Aorta (tissue), 5 donors: Measurements from ENCODE around the gene RPL12. TPM values are rescaled to one million over a fixed set of nuclear protein-coding genes. Genes with fewer than 3 reads are reported as not detected.

Experiments used
- ATAC-seq: fragments of 200-7000 bp; cut with Tn5 transposase; one replicate; pipeline ENCODE4 v1.9.1; 2022; ENCODE audit warnings: moderate library complexity; ENCODE audit not compliant: low FRiP score
- DNase-seq, 2 donors: peaks; one replicate each; pipeline ENCODE4 v3.0.0-alpha.2; 2020
- H3K27ac ChIP-seq, 2 donors: one replicate each; pipeline ENCODE4 v1.5.1; 2013; ENCODE audit warnings: low read length in 2 of 2, mild to moderate bottlenecking in 2 of 2, moderate library complexity in 2 of 2, control low read depth in 1 of 2, inconsistent platforms in 1 of 2, low read depth in 1 of 2
- H3K27me3 ChIP-seq, 2 donors: one replicate each; pipeline ENCODE4 v1.6.1; 2013; ENCODE audit warnings: control low read depth in 1 of 2, low read length in 1 of 2, mild to moderate bottlenecking in 1 of 2, moderate library complexity in 1 of 2; ENCODE audit not compliant: insufficient read depth in 2 of 2, control insufficient read depth in 1 of 2
- H3K36me3 ChIP-seq, 2 donors: one replicate each; pipeline ENCODE4 v1.6.1; 2013; ENCODE audit warnings: control low read depth in 1 of 2, low read length in 1 of 2, mild to moderate bottlenecking in 1 of 2; ENCODE audit not compliant: insufficient read depth in 2 of 2, control insufficient read depth in 1 of 2
- H3K4me1 ChIP-seq, 2 donors: one replicate each; pipeline ENCODE4 v1.6.1; 2013; ENCODE audit warnings: low read length in 2 of 2, control low read depth in 1 of 2, mild to moderate bottlenecking in 1 of 2, moderate library complexity in 1 of 2; ENCODE audit not compliant: insufficient read depth in 2 of 2, control insufficient read depth in 1 of 2
- H3K4me3 ChIP-seq, 2 donors: one replicate each; pipeline ENCODE4 v1.5.1; 2013; ENCODE audit warnings: low read length in 2 of 2, control low read depth in 1 of 2, mild to moderate bottlenecking in 1 of 2
- H3K9me3 ChIP-seq: one replicate; pipeline ENCODE4 v1.6.1; 2013; ENCODE audit warnings: mild to moderate bottlenecking, low read length; ENCODE audit not compliant: control insufficient read depth
- WGBS, 2 donors: extraction: QIAGEN DNeasy Blood & Tissue Kit; methylation state at CpG; one replicate each; pipeline ENCODE4 v1.1.7; 2013; 5-methylcytosine and 5-hydroxymethylcytosine counted together
- intact Hi-C, 2 donors: fragments of 100-400 bp; cut with DNase I; formaldehyde crosslinking; loops; one replicate each; pipeline versions ENCODE4 v1.14.2 to v1.15.0; 2022
- polyA plus RNA-seq, 2 donors: library from polyadenylated mRNA; stranded (reverse); fragments of 200-250 nt; gene quantifications; one replicate each; pipeline ENCODE4 v1.2.3, GENCODE V29; 2013
- total RNA-seq, 2 donors: library from RNA; stranded (reverse); fragmentation: NEBNext Ultra II Directional; extraction: Animal tissue kit (Norgen Biotek cat#: 25700); gene quantifications; one replicate each; pipeline ENCODE4 v1.2.1, GENCODE V29; 2021
- donor health status: healthy with polysubstance abuse.
- donor health status: Bipolar disorder and iron deficiency.
- donor health status: DM: no; HTN: no; CAD: no.
- donor health status: DM: no; HTN: no; CAD: no.
- donor health status: DM: yes; HTN: yes; CAD: no.

The RPL12 gene
- total and polyA plus RNA-seq, 4 donors, result 875 to 3,006 (median 1,920) TPM

GRCh38 chr9:127406799-127407491 lies 44.3 kb downstream of the RPL12 start:
- Histone ChIP-seq H3K36me3 (peaks cover 0 to 2% of the 10 kb centered on the region in 2 donors), H3K27ac (no peak overlapping the region), H3K4me3 (no peak overlapping the region), H3K4me1 (no peaks in the 10 kb centered on the region), H3K27me3 (no peaks in the 10 kb centered on the region), H3K9me3 (no peaks in the 10 kb centered on the region)
- WGBS, 2 donors, result 84 to 86% methylated on average over 13 of the region's 13 CpGs
- DNase-seq (no peak), ATAC-seq (no peak)
- intact Hi-C loops, result no loop called here

GRCh38 chr9:127405344-127406125 lies 45.7 kb downstream of the RPL12 start:
- Histone ChIP-seq H3K27ac (no peak overlapping the region), H3K4me3 (no peak overlapping the region), H3K27me3 (no peaks in the 10 kb centered on the region), H3K9me3 (no peaks in the 10 kb centered on the region), H3K4me1 (no peaks in the 10 kb centered on the region), H3K36me3 (peaks cover 0 to 2% of the 10 kb centered on the region in 2 donors)
- DNase-seq (no peak), ATAC-seq (no peak)
- intact Hi-C loops, result no loop called here
- WGBS, 2 donors, result 93 to 94% methylated on average over 20 of the region's 20 CpGs

GRCh38 chr9:127404631-127405030 lies 46.6 kb downstream of the RPL12 start:
- no peaks in the 10 kb centered on the region for H3K4me1 ChIP-seq
- no peak overlapping the region for H3K4me3 ChIP-seq
- peaks cover 0 to 2% of the 10 kb centered on the region in 2 donors for H3K36me3 ChIP-seq
- 94% methylated on average over 23 of the region's 23 CpGs for WGBS, 2 donors
- H3K9me3 ChIP-seq, result no peaks in the 10 kb centered on the region
- intact Hi-C loops, result no loop called here
- ATAC-seq (no peak), DNase-seq (no peak)
- H3K27ac ChIP-seq, result no peak overlapping the region
- no peaks in the 10 kb centered on the region for H3K27me3 ChIP-seq

GRCh38 chr9:127403507-127404192 lies 47.6 kb downstream of the RPL12 start:
- no peak for DNase-seq
- no peak for ATAC-seq
- H3K36me3 ChIP-seq, result peaks cover 0 to 2% of the 10 kb centered on the region in 2 donors
- WGBS, 2 donors, result 90 to 91% methylated on average over 21 to 22 of the region's 22 CpGs
- H3K4me1 ChIP-seq, result no peaks in the 10 kb centered on the region
- no peaks in the 10 kb centered on the region for H3K9me3 ChIP-seq
- no peaks in the 10 kb centered on the region for H3K27me3 ChIP-seq
- H3K27ac ChIP-seq, result no peak overlapping the region
- intact Hi-C loops, result no loop called here
- no peak overlapping the region for H3K4me3 ChIP-seq

GRCh38 chr9:127402401-127403090 lies 48.7 kb downstream of the RPL12 start:
- H3K36me3 ChIP-seq, result peaks cover 0 to 2% of the 10 kb centered on the region in 2 donors
- ATAC-seq, result peak; percentile 4
- H3K4me1 ChIP-seq, result no peaks in the 10 kb centered on the region

DNA sequence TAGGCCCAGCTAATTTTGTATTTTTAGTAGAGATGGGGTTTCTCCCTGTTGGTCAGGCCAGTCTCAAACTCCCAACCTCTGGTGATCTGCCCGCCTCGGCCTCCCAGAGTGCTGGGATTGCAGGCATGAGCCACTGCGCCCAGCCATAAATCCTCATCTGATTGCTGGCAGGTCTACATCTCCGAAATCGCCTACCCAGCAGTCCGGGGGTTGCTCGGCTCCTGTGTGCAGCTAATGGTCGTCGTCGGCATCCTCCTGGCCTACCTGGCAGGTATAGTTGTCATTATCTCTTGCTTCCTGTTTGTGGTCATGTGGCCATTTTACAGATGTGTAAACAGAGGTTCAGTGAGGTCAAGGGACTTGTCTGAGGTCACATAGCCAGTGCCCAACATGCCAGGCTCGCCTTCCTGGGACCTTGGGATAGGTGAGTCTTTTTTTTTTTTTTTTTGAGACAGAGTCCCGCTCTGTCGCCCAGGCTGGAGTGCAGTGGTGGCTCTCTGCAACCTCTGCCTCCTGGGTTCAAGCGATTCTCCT lies 51.4 kb downstream of the RPL12 start:
- Histone ChIP-seq H3K27me3 (no peaks in the 10 kb centered on the region), H3K4me3 (no peak overlapping the region), H3K36me3 (peaks cover 0 to 2% of the 10 kb centered on the region in 2 donors), H3K27ac (no peak overlapping the region), H3K4me1 (no peaks in the 10 kb centered on the region), H3K9me3 (no peaks in the 10 kb centered on the region)
- DNase-seq (no peak), ATAC-seq (no peak)
- 95 to 96% methylated on average over 14 of the region's 14 CpGs for WGBS, 2 donors
- intact Hi-C loops, result loop anchor here (2.0 to 5.0 kb wide), 3 partner anchors 88 to 187 kb away; no protein-coding TSS in a partner anchor

More at GRCh38 chr9:127402401-127403090, 48.7 kb downstream of the RPL12 start:
- DNase-seq, result no peak
- Histone ChIP-seq H3K27ac (no peak overlapping the region), H3K27me3 (no peaks in the 10 kb centered on the region), H3K9me3 (no peaks in the 10 kb centered on the region), H3K4me3 (no peak overlapping the region)
- WGBS, 2 donors, result 83 to 90% methylated on average over 18 of the region's 18 CpGs
- intact Hi-C loops, result no loop called here

DNA sequence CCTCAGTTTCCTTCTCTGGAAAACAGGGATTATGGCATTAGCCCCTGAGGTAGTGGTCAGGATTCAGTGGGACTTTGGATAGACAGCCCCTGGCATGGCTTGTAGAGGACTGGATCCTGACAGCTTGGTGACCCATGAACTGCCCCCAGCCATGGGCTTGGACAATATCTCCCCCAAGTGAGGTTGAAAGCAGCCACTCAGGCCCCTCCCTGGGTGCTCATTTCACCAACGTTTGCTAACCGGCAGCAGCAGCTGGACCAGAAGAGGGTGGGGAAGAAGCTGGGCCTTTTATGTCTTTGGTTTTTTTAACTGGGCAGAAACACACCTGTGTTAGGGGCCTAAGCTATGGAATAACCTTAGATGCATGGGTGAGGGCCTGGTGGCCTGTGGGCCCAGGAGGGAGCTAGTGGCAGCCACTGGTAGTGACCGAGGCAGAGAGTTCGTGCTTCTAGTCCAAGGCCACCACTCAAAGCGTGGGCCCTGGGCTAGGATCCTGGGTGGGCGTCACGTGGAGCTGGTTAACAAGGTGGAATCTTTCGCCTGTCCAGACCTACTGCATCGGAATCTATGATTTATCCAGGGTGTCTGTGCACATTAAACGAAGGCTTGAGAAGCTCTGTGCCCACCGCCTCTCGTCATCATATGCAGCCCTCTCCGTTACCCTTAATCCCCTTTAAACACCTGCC lies 52.3 kb downstream of the RPL12 start:
- Histone ChIP-seq H3K9me3 (no peaks in the 10 kb centered on the region), H3K27me3 (no peaks in the 10 kb centered on the region), H3K27ac (no peak overlapping the region), H3K36me3 (no peaks in the 10 kb centered on the region), H3K4me3 (no peak overlapping the region), H3K4me1 (no peaks in the 10 kb centered on the region)
- no peak for ATAC-seq
- DNase-seq, result no peak
- intact Hi-C loops, result loop anchor here (2.0 to 5.0 kb wide), 3 partner anchors 87 to 186 kb away; no protein-coding TSS in a partner anchor
- 86 to 87% methylated on average over 13 of the region's 13 CpGs for WGBS, 2 donors
